GM12872 (cell line): ENCODE data around the gene COG1.
A peak's percentile ranks its signal among the peaks of the same experiment; 100 is the strongest.

Experiments
- TF ChIP-seq, protein P1 (sequence below): IDR thresholded peaks from 3 replicates; pipeline ENCODE4 v1.5.1; 2011; ENCODE audit warnings: low read depth, mild to moderate bottlenecking, low read length, moderate library complexity; ENCODE audit not compliant: insufficient read depth

Gene COG1

DNA sequence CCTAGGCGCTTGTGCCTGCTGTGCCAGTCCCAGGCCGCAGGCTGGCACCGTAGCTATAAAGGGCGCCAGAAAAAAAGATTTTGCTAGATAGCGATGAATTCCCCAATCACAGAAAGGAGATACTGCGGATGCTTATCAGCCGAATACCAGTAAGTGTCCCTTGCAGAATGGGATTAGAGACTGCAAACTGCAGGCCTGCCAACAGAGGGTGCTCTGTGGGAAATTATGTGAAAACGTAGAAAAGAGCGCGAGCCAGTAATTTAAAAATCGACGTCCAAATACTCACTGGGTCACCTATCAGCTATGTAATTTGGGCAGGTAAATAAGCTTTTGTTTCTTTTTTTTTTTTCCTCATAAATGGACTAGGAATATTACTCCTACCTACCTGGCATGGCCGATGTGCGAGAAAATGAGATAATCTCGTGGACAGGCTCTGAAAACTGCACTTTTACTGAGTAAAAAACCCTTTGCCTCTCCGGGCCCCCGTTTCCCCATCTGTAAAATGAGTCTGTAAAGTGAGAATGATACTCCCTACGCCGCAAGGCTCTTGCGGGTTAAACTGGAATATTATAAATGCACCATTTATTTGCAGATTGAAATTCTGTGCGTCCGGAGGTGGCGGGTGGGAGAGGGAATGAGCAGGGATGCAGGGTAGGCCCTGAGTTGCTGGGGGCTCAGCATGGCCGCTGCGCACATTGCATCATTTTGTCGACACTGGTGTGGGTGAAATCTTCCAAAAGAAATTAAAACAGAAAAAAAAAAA, 1.2 kb upstream of the COG1 start:
- TF ChIP-seq, protein P1, sequence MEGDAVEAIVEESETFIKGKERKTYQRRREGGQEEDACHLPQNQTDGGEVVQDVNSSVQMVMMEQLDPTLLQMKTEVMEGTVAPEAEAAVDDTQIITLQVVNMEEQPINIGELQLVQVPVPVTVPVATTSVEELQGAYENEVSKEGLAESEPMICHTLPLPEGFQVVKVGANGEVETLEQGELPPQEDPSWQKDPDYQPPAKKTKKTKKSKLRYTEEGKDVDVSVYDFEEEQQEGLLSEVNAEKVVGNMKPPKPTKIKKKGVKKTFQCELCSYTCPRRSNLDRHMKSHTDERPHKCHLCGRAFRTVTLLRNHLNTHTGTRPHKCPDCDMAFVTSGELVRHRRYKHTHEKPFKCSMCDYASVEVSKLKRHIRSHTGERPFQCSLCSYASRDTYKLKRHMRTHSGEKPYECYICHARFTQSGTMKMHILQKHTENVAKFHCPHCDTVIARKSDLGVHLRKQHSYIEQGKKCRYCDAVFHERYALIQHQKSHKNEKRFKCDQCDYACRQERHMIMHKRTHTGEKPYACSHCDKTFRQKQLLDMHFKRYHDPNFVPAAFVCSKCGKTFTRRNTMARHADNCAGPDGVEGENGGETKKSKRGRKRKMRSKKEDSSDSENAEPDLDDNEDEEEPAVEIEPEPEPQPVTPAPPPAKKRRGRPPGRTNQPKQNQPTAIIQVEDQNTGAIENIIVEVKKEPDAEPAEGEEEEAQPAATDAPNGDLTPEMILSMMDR = peak; percentile 88

GRCh38 chr17:73192206-73192893, 505 bp upstream of the COG1 start:
- TF ChIP-seq, protein P1 = no peak

DNA sequence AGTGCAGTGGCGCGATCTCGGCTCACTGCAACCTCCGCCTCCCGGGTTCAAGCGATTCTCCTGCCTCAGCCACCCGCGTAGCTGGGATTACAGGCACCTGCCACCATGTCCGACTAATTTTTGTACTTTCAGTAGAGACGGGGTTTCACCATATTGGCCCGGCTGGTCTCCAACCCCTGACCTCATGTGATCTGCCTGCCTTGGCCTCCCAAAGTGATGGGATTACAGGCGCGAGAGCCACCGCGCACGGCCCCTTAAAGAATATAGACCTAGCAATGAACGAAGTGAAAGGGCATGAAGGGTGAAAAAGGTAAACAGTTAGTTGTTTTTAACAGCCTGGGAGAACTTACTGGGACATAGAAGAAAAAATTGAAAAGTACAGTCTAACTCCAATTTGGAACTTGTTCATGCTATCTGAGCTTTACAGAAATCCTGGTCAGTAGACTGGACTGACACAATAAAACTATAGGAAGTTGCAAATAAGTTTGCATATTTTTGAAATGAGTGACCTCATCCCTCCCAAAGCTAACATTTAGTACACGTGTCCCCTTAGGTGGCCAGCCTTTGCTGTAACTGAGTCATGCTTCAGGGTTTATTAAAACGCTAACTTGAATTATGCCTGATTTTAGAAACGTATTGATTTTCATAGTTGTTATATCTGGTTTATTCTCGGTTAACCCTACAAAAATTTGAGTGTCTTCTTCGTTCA, 1.8 kb downstream of the COG1 start:
- TF ChIP-seq, protein P1 = no peak

- TF ChIP-seq, protein P1 = no peak
Measured at GRCh38 chr17:73196500-73196899, 3.6 kb downstream of the COG1 start.

DNA sequence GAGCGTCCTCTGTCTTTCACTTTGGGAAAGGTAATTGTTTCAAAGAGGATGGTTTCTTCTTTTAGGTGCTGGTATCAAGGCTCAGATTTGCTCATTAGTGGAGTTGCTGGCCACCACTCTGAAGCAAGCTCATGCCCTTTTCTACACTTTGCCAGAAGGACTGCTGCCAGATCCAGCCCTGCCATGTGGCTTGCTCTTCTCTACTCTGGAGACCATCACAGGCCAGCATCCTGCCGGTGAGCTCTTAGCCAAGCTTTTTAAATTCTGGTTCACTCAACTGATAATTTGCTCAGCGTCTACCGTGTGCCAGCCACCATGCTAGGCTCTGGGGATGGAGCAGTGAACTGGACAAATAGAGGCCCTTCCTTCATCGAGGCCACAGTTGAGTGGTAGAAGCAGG, 4.3 kb downstream of the COG1 start:
- TF ChIP-seq, protein P1 = no peak

DNA sequence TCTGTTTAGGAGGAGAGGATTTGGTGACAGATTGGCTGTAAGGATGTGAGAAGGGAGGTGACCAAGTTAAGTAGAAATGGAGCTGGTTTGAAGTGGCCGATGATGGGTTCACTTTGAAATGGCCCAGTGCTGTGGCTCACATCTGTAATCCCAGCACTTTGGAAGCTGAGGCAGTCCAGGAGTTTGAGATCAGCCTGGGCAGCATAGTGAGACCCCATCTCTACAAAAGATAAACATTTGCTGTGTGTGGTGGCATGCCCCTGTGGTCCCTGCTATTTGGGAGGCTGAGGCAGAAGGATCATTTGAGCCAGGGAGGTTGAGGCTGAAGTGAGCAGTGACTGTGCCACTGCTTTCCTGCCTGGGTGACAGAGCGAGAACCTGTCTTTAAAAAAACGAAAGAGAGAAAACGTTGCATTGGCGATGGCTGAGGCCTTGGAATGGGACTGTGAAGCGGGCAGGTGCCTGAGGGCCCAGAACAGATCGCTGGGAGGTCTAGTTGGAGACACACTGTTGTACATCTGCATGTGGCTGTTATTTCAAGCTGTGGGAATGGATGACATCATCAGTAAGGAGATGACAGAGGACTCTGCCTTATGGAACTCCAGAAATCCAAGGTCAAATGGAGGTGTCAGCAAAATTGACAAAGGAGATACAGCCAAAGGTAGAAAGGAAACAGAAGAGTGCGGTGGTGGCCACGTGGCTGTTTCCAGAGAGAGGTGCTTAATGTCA, 5.5 kb downstream of the COG1 start:
- TF ChIP-seq, protein P1 = no peak

DNA sequence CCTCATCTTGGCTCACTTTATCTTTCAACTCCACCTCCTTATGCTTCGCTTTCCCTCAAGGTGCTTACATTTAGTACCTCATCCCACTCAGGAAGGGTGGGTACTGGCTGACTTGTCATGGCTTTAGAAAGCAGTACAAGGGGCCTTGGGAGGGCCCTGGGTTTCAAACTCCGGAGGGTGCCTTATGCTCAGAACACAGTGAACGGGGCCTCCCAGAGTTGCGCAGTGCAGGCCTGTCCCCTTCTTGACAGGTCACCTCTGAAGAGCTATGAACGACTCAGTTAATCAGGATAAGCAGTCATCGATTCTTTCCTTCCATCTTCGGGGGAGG, 6.0 kb downstream of the COG1 start:
- TF ChIP-seq, protein P1 = no peak
